HL-60/S4 treated with phorbol 12-myristate 13-acetate at 8.2 ng/mL for 4 days and 3 days (cell line): Measurements from ENCODE around the gene RABL6.
"Not testable (repeated sequence)": the region's sequence is repeated elsewhere in the genome, so short reads cannot be mapped to it uniquely, and the experiment has no call there.

Experiments used
- in situ Hi-C: fragments of 300-500 bp; cut with MboI; formaldehyde crosslinking; loops from 2 replicates; pipeline ENCODE4 v1.15.0; 2022; ENCODE audit warnings: low sequenced_read_pairs

The RABL6 gene

GRCh38 chr9:136774416-136775045 is 33.2 kb upstream of the RABL6 start:
- in situ Hi-C loops, result no loop called here

DNA sequence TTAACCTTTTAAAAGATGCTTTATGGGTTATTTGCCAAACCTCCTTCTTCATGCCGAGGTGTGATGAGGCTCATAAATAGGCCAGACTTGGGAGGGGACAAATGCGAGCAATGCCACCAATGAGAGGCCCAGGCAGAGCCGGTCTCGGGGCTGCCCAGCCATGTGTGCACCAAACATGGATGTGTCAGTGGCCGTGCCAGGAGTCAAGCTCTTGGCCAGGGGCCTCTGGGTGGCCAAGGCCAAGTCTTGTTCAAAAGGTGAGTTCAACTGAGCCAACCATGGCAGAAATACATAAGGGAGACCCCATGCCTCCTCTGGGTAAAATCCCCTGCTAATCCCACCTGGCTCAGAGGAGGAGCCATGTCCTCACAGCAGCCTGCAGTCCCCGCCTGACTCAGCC is 32.6 kb upstream of the RABL6 start:
- in situ Hi-C loops, result no loop called here

GRCh38 chr9:136776947-136777346 is 30.8 kb upstream of the RABL6 start:
- in situ Hi-C loops, result no loop called here

- in situ Hi-C loops, result no loop called here
Measured at GRCh38 chr9:136777359-136777758, 30.4 kb upstream of the RABL6 start.

DNA sequence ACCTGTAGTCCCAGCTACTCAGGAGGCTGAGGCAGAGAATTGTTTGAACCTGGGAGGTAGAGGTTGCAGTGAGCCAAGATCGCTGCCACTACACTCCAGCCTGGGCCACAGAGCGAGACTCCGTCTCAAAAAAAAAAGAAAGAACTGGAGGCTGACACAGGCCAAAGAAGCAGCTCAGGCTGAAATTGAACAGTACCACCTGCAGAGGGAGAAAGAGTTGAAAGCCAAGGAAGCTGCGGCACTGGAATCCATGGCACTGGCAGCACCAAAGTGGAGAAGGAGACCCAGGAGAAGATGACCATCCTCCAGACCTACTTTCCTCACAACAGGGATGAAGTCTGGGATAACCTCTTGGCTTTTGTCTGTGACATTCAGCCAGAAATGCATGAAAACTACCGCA is 27.9 kb upstream of the RABL6 start:
- in situ Hi-C loops, result no loop called here

GRCh38 chr9:136782452-136782851 is 25.3 kb upstream of the RABL6 start:
- in situ Hi-C loops, result no loop called here

- in situ Hi-C loops, result no loop called here
Measured at GRCh38 chr9:136784249-136784996, 23.3 kb upstream of the RABL6 start.

- in situ Hi-C loops, result no loop called here
Measured at GRCh38 chr9:136784997-136785361, 22.8 kb upstream of the RABL6 start.

GRCh38 chr9:136785565-136786355 is 22.0 kb upstream of the RABL6 start:
- in situ Hi-C loops, result not testable (repeated sequence)

DNA sequence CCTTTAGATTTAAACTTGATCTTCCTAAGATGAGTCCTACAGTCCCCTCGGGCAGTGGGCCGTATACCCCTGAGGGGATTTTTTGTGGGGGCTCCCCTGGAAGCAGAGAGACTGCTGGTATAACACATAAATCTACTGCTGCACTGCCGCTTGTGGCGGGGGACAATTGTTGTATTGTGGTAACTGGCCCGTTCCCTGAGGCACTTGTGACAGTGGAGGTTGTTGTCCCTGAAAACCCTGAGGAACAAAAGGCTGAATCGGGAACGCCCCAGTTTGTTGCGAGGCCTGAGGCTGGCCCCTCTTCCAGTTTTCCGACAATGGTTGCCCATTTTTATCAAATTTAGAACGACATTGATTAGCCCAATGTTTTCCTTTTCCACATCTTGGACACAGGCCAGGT is 21.3 kb upstream of the RABL6 start:
- in situ Hi-C loops, result no loop called here

GRCh38 chr9:136786983-136787382 is 20.8 kb upstream of the RABL6 start:
- in situ Hi-C loops, result not testable (repeated sequence)

DNA sequence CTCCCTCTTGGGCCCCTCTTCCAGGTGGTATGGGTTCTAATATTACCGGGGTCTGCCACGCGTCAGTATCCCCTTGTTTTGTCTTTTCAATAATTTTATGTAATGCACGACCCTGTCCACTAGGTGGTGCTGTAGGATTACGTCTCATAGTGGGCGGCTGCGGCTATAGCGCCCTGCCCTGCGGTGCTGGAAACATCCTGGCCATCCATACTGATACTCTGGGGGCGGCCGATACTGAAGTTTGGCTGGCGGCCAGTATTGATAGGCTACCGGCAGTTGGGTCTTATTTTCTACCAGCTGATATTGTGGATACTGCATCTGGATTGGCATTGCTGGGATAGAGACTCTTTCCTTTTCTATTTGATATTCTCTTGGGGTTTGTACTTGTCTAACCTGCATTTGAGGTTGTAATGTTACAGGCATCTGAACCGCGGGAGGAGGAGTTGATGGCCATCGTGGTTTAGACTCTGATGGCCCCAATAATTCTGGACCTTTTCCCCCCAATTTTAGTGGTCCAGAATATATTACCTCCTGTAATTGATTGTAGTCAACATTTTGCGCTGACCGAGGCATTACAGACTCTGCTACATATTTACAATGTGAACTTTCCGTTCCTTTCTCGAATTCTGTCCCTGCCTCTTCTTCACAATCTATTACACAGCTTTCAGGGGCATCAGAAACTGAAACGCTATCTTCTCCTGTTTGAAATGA is 19.9 kb upstream of the RABL6 start:
- in situ Hi-C loops, result no loop called here

DNA sequence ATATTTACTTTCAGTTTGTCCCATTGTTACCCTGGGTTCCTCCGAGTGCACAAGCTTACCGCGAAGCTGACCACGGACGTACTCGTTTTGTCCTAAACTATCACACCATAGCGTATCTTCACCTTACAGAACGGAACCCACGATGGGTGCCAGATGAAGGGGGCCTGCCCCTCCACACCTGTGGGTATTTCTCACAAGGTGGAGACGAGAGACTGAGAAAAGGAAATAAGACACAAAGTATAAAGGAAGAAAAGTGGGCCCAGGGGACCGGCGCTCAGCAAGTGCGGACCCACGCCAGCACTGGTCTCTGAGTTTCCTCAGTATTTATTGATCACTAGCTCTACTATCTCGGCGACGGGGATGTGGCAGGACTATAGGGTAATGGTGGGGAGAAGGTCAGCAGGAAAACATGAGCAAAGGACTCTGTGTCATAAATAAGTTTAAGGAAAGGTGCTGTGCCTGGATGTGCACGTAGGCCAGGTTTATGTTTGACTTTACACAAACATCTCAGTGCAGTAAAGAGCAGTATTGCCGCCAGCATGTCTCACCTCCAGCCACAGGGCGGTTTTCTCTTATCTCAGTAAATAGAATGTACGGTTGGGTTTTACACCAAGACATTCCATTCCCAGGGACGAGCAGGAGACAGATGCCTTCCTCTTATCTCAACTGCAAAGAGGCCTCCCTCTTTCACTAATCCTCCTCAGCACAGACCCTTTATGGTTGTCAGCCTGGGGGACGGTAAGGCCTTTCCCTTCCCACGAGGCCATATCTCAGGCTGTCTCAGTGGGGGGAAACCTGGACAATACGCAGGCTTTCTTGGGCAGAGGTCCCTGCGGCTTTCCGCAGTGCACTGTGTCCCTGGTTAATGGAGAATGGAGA is 18.9 kb upstream of the RABL6 start:
- in situ Hi-C loops, result not testable (repeated sequence)

GRCh38 chr9:136789523-136789937 is 18.2 kb upstream of the RABL6 start:
- in situ Hi-C loops, result no loop called here

GRCh38 chr9:136790640-136791515 is 16.9 kb upstream of the RABL6 start, which contains the start of gene TMEM141:
TMEM141 (plus strand) TSS chr9:136791344; CDS start chr9:136791371, 27 bp downstream.
- in situ Hi-C loops, result no loop called here

- in situ Hi-C loops, result no loop called here
Measured at GRCh38 chr9:136791516-136792276, 16.1 kb upstream of the RABL6 start.

GRCh38 chr9:136792321-136793085 is 15.2 kb upstream of the RABL6 start:
- in situ Hi-C loops, result no loop called here
